HG03520 (cell line): Measurements from ENCODE around the gene WWOX.
A peak's percentile ranks its signal among the peaks of the same experiment; 100 is the strongest.

Experiments
- ATAC-seq: cut with Tn5 transposase; IDR thresholded peaks from one replicate; pipeline ENCODE4 v1.9.1; 2021; ENCODE audit warnings: mild to moderate bottlenecking, moderate library complexity; ENCODE audit not compliant: unreplicated experiment

WWOX gene

DNA sequence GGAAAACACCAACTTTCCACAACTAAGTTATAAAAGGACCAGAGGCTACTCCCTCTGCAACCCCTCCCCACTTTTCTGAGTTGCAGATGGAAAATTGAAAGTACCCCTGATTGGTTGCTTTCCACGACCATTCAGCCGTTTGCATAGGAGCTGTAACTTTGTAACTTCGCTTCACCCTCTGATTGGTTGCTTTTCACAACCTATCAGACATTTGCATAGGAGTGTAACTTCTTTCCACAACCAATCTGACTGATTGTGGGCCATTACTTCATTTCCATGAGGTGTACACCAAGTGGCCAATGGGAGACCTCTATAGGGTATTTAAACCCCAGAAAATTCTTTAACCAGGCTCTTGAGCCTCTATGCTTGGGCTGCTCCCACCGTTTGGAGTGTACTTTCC, 644.1 kb downstream of the WWOX start:
- no peak for ATAC-seq

DNA sequence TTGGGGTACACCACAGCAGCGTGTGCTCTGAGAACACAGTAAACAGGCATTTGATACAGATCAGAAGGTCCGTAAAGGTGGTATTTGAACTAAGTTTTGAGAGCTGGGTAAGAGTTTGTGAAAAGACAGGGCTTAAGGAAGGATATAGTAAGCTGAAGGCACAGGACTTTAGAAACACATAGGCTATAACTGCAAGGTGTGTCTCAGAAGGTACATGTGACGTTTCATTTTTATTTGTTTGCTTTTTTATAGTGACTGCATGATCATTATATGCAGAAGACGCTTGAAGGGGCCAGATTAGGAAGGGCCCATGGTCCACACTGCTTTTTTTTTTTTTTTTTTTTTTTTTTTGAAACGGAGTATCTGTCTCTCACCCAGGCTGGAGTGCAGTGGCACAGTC, 644.6 kb downstream of the WWOX start:
- ATAC-seq = no peak

- no peak for ATAC-seq
Observed at GRCh38 chr16:78744796-78745107, 645.3 kb downstream of the WWOX start.

DNA sequence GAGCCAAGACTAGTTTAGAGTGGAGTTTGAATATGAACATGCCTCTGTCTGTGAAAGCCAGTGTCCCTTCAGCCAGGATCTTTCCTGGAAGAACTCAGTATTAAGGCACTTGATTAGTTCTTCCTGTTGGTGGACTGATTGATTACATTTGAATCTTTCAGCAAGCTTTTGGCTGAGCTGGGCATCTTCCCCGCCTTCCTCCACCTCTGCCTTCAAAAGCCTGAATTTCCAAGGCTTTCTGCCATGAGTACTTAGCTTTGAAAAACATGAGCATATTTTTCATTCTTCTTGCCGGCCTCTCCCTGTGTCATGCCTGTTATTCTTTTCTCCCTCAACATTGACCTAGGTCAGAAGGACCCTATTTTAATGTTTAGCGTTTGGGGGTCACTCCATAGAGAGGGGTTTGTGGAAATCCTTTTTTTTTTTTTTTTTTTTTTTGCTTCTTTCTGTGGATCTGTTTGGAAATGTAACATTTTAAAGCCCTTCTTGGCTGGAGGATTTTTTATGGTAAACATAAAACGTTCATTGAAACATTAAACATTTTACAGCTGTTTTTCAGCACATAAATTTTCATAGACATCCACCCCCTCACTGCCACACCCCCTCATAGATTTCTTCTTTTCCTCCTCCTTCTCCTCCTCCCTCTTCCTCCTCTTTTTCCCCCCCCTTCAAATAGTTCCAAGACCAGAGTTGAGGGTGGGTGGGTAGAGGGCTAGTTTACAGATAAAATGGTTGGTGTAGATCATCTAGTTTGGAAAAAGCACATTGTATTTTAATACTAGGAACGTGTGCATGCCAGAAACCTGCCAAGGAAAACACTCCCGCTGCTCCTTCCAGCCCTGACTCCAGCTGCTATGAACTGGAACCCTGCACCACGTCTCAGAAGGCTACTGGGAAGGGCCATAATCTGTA, 645.9 kb downstream of the WWOX start:
- no peak for ATAC-seq

- ATAC-seq = no peak
Observed at GRCh38 chr16:78746718-78747117, 647.3 kb downstream of the WWOX start.

GRCh38 chr16:78748220-78748929, 648.9 kb downstream of the WWOX start:
- no peak for ATAC-seq

DNA sequence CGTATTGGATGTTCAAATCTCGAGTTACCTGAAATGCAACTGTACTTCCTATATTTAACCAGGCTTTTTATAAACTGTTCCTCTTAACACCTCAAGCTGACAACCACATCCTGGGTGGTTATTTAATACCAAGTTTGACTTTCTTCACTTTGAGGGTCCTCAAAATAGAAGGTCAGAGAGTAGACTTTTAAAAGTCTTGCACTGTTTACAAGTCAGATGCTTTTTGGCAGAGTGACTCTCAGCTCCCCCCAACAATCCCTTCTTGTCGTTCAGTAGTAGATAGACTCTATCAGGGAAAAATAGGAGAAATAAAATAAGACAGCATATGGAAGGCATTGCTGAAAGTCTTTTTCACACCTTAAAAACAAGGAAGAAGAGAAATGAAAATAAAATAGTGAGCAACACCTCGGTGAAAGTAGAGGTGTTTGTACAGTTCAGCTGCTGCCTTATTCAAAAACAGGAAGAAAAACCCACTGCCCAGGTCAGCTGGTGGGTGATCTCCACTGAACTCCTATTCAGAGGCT, 650.4 kb downstream of the WWOX start:
- no peak for ATAC-seq

GRCh38 chr16:78750611-78751010, 651.2 kb downstream of the WWOX start:
- no peak for ATAC-seq

DNA sequence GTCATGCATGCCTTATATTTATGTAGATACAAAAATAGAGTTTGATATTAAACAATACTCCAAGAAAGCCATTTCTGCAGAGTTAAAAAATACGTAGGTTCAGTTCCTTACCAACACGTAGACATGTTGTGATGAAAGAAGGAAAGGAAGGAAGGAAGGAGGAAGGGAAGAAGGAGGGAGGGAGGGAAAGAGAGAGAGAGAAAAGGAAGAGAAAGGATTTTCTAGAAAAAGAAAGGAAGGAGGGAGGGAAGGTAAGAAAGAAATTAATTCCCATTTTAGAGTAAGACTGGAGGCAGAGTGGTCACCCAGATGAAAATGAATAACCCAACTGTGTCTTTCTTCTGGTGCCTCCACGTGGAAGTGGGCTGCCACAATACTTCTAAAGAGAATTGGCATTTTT, 652.1 kb downstream of the WWOX start:
- no peak for ATAC-seq

GRCh38 chr16:78754713-78755112, 655.3 kb downstream of the WWOX start:
- ATAC-seq = no peak

DNA sequence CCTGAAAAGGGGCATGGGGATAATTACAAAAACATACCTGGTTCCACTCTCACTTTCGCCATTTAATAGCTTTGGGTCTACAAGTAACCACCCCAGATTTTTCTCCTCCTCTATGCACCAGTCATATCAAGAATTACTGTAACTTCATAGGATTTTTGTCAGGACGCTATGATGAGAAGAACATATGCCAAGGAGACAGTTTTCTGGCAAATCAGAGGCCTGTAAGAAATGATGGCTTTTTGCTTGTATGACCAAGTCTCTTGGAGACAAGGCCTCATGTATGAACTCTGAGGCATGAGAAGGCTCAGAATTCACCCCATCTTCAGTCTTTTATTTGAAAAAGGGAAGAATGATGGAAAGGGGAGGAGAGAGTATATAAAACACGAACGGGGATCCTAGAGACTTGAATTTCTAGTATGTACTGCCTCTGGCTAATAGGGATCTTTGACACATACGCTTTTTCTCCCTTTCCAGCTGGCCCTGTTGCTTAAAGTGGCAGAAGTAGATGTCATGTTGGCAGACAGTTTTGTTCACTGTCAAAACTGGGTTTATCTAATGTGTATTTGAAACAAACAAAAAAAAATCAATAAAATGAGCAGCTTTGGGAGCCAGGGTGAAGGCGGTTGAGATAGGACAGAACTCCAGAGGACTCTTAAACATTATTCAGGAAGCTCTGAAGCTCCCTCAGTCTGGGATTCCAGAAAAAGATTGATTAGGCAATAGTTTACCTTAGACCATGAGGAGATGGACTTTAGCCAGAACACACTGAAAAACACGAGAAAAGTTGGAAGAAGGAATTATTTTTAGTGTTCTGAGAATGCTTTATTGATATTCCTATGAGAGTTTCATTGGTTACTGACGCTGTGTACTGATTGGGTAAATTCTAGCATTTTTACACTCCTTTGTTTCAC, 656.6 kb downstream of the WWOX start:
- no peak for ATAC-seq

DNA sequence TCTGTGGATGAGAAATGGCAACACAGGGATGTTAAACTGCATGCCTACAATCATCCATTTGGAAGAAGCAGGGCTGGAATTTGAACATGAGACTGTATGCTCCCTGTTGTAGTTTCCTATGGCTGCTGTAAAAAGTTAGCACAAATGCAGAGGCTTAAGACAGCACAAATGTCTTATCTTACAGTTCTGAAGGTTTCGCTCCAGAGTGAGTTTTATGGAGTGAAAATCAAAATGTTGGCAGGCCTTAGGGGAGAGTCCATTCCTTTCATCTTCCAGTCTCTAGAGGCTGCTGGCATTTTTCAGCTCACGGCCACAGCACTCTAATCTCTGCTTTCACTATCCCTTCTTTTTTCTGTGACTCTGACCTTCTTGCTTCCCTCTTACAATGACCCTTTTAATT, 660.1 kb downstream of the WWOX start:
- no peak for ATAC-seq

- ATAC-seq = no peak
Observed at GRCh38 chr16:78760611-78761010, 661.2 kb downstream of the WWOX start.

- ATAC-seq = peak; percentile 89
Observed at GRCh38 chr16:78761427-78761826, 662.0 kb downstream of the WWOX start.

GRCh38 chr16:78762222-78762621, 662.8 kb downstream of the WWOX start:
- no peak for ATAC-seq

GRCh38 chr16:78763821-78764440, 664.5 kb downstream of the WWOX start:
- no peak for ATAC-seq

GRCh38 chr16:78764478-78764877, 665.0 kb downstream of the WWOX start:
- no peak for ATAC-seq

- no peak for ATAC-seq
Observed at GRCh38 chr16:78768226-78768625, 668.8 kb downstream of the WWOX start.

DNA sequence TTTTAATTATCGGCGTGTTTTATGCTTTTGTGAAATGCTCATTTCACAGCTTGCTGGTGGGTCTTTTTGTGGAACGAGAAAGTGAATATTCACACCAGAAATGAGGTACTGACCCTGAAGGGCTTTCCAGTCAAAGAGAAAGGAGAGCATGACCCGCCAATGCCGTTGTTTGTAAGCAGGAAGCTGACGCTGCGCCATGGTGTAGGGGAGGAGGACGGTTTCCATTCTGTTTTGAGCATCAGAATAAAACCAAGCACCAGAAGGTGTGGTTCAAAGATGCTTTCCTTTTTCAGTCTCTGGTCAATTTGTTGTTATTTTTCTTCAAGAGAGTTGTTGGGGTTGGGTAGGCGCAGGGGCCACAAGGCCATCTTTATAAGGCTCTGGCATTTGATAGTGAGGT, 669.3 kb downstream of the WWOX start:
- no peak for ATAC-seq

GRCh38 chr16:78770353-78771091, 671.1 kb downstream of the WWOX start:
- peak; percentile 45 for ATAC-seq
